ENCODE results near the gene KRT38. TPM values are rescaled to one million over a fixed set of nuclear protein-coding genes. Genes with fewer than 3 reads are reported as not detected.
A peak's percentile ranks its signal among the peaks of the same experiment; 100 is the strongest.

KRT38 gene
- total RNA-seq, 1 donor from 2014 or later = not detected

- H3K36me3 ChIP-seq = no peaks in the 10 kb centered on the region
Observed at GRCh38 chr17:41416479-41416878, 24.3 kb downstream of the KRT38 start.

GRCh38 chr17:41415833-41416335, 24.9 kb downstream of the KRT38 start:
- no peak for DNase-seq
- intact Hi-C loops (cut with DNase I) = no loop called here
- no peaks in the 10 kb centered on the region for H3K36me3 ChIP-seq
- no peaks in the 10 kb centered on the region for H3K27me3 ChIP-seq
- H3K4me1 ChIP-seq = no peaks in the 10 kb centered on the region
- peak; percentile 77 for ATAC-seq
- H3K4me3 ChIP-seq = no peak overlapping the region
- no peak overlapping the region for H3K27ac ChIP-seq
- no peaks in the 10 kb centered on the region for H3K9me3 ChIP-seq
- TF ChIP-seq CTCF (IDR thresholded peaks at IDR 0.05) = no peak

More at GRCh38 chr17:41416479-41416878, 24.3 kb downstream of the KRT38 start:
- no peaks in the 10 kb centered on the region for H3K27me3 ChIP-seq
- intact Hi-C loops (cut with DNase I) = no loop called here
- no peak overlapping the region for H3K4me3 ChIP-seq
- no peaks in the 10 kb centered on the region for H3K9me3 ChIP-seq
- H3K4me1 ChIP-seq = no peaks in the 10 kb centered on the region
- H3K27ac ChIP-seq = no peak overlapping the region
- DNase-seq (no peak), ATAC-seq (no peak)
- TF ChIP-seq CTCF (IDR thresholded peaks at IDR 0.05) = no peak

GRCh38 chr17:41415411-41415810, 25.4 kb downstream of the KRT38 start:
- no peak overlapping the region for H3K4me3 ChIP-seq
- no peak for TF ChIP-seq CTCF (IDR thresholded peaks at IDR 0.05)
- DNase-seq (no peak), ATAC-seq (no peak)
- no peaks in the 10 kb centered on the region for H3K4me1 ChIP-seq
- H3K27ac ChIP-seq = no peak overlapping the region
- no peaks in the 10 kb centered on the region for H3K27me3 ChIP-seq
- no peaks in the 10 kb centered on the region for H3K36me3 ChIP-seq
- no peaks in the 10 kb centered on the region for H3K9me3 ChIP-seq
- intact Hi-C loops (cut with DNase I) = no loop called here

GRCh38 chr17:41413982-41414381, 26.8 kb downstream of the KRT38 start:
- Histone ChIP-seq H3K4me1 (no peaks in the 10 kb centered on the region), H3K4me3 (no peak overlapping the region), H3K36me3 (no peaks in the 10 kb centered on the region), H3K27me3 (no peaks in the 10 kb centered on the region), H3K27ac (no peak overlapping the region), H3K9me3 (no peaks in the 10 kb centered on the region)
- DNase-seq (no peak), ATAC-seq (no peak)
- TF ChIP-seq CTCF (IDR thresholded peaks at IDR 0.05) = no peak
- intact Hi-C loops (cut with DNase I) = no loop called here

GRCh38 chr17:41413353-41413957, 27.3 kb downstream of the KRT38 start:
- no peaks in the 10 kb centered on the region for H3K36me3 ChIP-seq
- intact Hi-C loops (cut with DNase I) = no loop called here
- DNase-seq (no peak), ATAC-seq (peak; percentile 77)
- no peak for TF ChIP-seq CTCF (IDR thresholded peaks at IDR 0.05)
- no peak overlapping the region for H3K27ac ChIP-seq
- H3K9me3 ChIP-seq = no peaks in the 10 kb centered on the region
- H3K4me3 ChIP-seq = no peak overlapping the region
- H3K27me3 ChIP-seq = no peaks in the 10 kb centered on the region
- H3K4me1 ChIP-seq = no peaks in the 10 kb centered on the region

All from upper lobe of right lung (tissue), 1 donor.